Esophagus muscularis mucosa (tissue), 4 donors: ENCODE measurements around the gene ELAPOR1. TPM values are rescaled to one million over a fixed set of nuclear protein-coding genes. Genes with fewer than 3 reads are reported as not detected.

ENCODE experiments used
- DNase-seq: peaks from one replicate; pipeline ENCODE4 v3.0.0-alpha.2; 2017; ENCODE audit errors: extremely low spot score
- H3K27ac ChIP-seq, 4 donors: fragments of 200-600 bp; sonication (generic); replicated peaks in 1 of 4; 1 replicate in 3 of 4; 2 replicates in 1 of 4; pipeline ENCODE4 v1.5.1; 2016 to 2019; ENCODE audit warnings: mild to moderate bottlenecking in 1 of 4
- H3K27me3 ChIP-seq, 4 donors: fragments of 200-600 bp; sonication (generic); one replicate each; pipeline versions ENCODE4 v1.5.1 to v1.6.0; 2016 to 2019
- H3K36me3 ChIP-seq, 4 donors: fragments of 200-600 bp; sonication (generic); one replicate each; pipeline ENCODE4 v1.5.1; 2016 to 2019
- H3K4me1 ChIP-seq, 4 donors: fragments of 200-600 bp; sonication (generic); one replicate each; pipeline ENCODE4 v1.5.1; 2016 to 2019
- H3K4me3 ChIP-seq, 4 donors: fragments of 200-600 bp; sonication (generic); 1 replicate in 2 of 4; 2 replicates in 2 of 4; pipeline ENCODE4 v1.5.1; 2016 to 2019; ENCODE audit warnings: mild to moderate bottlenecking in 4 of 4, moderate library complexity in 1 of 4
- H3K9me3 ChIP-seq, 4 donors: fragments of 200-600 bp; sonication (generic); 1 replicate in 3 of 4; 2 replicates in 1 of 4; pipeline ENCODE4 v1.5.1; 2016 to 2019
- CTCF ChIP-seq, 3 experiments: fragments of 200-600 bp in 2 of 3; fragments of 450-650 bp in 1 of 3; sonication (generic) in 2 of 3; IDR thresholded peaks; one replicate each; pipeline ENCODE4 v1.5.1; 2017 to 2019; ENCODE audit warnings: antibody characterized with exemption in 3 of 3, mild to moderate bottlenecking in 2 of 3, moderate library complexity in 1 of 3
- EP300 ChIP-seq: sonication (generic); formaldehyde crosslinking; IDR thresholded peaks from one replicate; pipeline ENCODE4 v1.6.1; 2017; ENCODE audit warnings: antibody characterized with exemption
- POLR2A ChIP-seq: fragments of 450-650 bp; IDR thresholded peaks from one replicate; pipeline ENCODE4 v1.6.1; 2017; ENCODE audit warnings: antibody characterized with exemption, moderate library complexity, mild to moderate bottlenecking, low read depth
- POLR2AphosphoS5 ChIP-seq, 2 donors: sonication (generic); formaldehyde crosslinking; IDR thresholded peaks; one replicate each; pipeline ENCODE4 v1.6.1; 2017; ENCODE audit warnings: antibody characterized with exemption in 2 of 2
- WGBS: methylation state at CpG from one replicate; pipeline ENCODE4 v1.1.5; 2018; 5-methylcytosine and 5-hydroxymethylcytosine counted together
- intact Hi-C: fragments of 100-400 bp; cut with DNase I; formaldehyde crosslinking; loops from one replicate; pipeline ENCODE4 v1.15.1; 2023
- total RNA-seq, 4 donors: library from RNA; depleted of rRNA; stranded (reverse); fragments of >200 nt; gene quantifications; one replicate each; pipeline versions ENCODE4 v1.1.0 to v1.2.1, GENCODE V29; 2016

Gene ELAPOR1
- total RNA-seq, 4 donors from 2014 or later, result 0.34 to 0.83 (median 0.52) TPM; not detected in 1

DNA sequence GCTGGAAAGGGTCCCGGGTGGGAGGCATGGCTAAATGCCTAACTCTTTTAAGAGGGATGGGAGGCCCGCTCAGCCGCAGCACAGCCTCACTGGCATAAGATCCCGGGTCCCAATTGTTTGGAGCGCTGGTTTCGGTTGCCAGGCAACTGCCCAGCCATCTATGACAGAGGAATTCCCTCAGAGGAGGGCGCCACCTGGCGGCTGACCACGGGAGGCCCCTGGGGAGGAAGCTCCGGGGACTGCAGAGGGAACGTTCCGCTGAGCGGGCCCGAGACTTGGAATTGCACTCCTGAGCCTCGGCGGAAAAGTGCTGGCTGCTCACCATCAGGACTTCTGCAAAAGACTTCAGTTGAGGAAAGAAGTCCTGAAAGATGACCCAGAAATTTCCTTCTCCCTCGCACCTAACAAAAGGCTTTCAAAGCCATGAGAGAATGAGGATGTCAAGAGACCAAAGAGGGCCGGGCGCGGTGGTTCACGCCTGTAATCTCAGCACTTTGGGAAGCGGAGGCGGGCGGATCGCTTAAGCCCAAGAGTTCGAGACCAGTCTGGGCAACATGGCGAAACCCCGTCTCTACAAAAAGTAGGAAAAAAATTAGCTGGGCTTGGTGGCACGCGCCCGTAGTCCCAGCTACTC lies 1.1 kb upstream of the ELAPOR1 start:
- DNase-seq, result peak; percentile 96

GRCh38 chr1:109114342-109114674 lies 393 bp downstream of the ELAPOR1 start:
- intact Hi-C loops, result loop anchor here (5.0 kb wide), 1 partner anchor 152 kb away; the partner anchor contains the start of gene CLCC1
- H3K4me3 ChIP-seq, result peak overlapping the region; percentile 46 to 60 (median 46)

More for the DNA sequence above, 1.1 kb upstream of the ELAPOR1 start:
- TF ChIP-seq POLR2AphosphoS5 (IDR thresholded peaks at IDR 0.05) (peak; percentile 48 to 76), CTCF (IDR thresholded peaks at IDR 0.05) (peak in 2 of 3 experiments; percentile 88 to 96), EP300 (no peak), POLR2A (no peak)
- intact Hi-C loops, result loop anchor here (5.0 kb wide), 1 partner anchor 150 kb away; the partner anchor contains the start of gene CLCC1
- no peaks in the 10 kb centered on the region for H3K9me3 ChIP-seq
- H3K27ac ChIP-seq, result peak overlapping the region in 2 of 4 donors; percentile 40 to 63
- H3K4me3 ChIP-seq, result peak overlapping the region; percentile 46 to 60 (median 46)
- WGBS, result 28% methylated on average over 21 of the region's 31 CpGs
- H3K27me3 ChIP-seq, result peaks cover 0 to 40% (median 13%) of the 10 kb centered on the region in 4 donors
- no peaks in the 10 kb centered on the region for H3K36me3 ChIP-seq
- peaks cover 12 to 27% (median 25%) of the 10 kb centered on the region in 4 donors for H3K4me1 ChIP-seq

DNA sequence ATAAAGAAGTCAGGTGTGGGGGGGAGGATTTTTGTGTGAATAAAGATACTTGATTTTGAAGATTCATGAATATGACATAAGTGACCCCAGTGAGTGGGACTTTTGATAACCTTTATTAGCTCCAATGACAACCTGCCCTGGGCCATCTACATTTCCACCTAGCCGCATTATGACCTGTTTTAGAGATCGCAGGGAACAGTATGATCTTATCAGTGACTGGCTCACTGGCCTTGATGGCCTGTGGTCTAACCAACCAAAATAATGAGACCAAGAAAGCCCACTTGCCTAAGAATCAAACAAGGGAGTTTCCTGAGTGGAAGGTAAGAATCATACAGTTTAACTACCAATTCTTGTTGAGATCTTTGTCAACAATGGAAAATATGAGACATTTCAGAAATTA lies 1.8 kb downstream of the ELAPOR1 start:
- H3K36me3 ChIP-seq, result no peaks in the 10 kb centered on the region
- H3K4me1 ChIP-seq, result peaks cover 12 to 27% (median 25%) of the 10 kb centered on the region in 4 donors
- intact Hi-C loops, result no loop called here
- H3K9me3 ChIP-seq, result no peaks in the 10 kb centered on the region
- H3K27me3 ChIP-seq, result peaks cover 0 to 44% (median 13%) of the 10 kb centered on the region in 4 donors
- WGBS, result 94% methylated on average over 2 of the region's 2 CpGs
- TF ChIP-seq POLR2A, result no peak
- TF ChIP-seq POLR2AphosphoS5 (IDR thresholded peaks at IDR 0.05), result no peak
- H3K27ac ChIP-seq, result no peak overlapping the region
- no peak overlapping the region for H3K4me3 ChIP-seq
- no peak for DNase-seq

More at GRCh38 chr1:109114342-109114674, 393 bp downstream of the ELAPOR1 start:
- 14% methylated on average over 9 of the region's 12 CpGs for WGBS
- no peak overlapping the region for H3K27ac ChIP-seq
- no peak for DNase-seq
- peaks cover 12 to 27% (median 25%) of the 10 kb centered on the region in 4 donors for H3K4me1 ChIP-seq
- peaks cover 0 to 44% (median 13%) of the 10 kb centered on the region in 4 donors for H3K27me3 ChIP-seq
- H3K36me3 ChIP-seq, result no peaks in the 10 kb centered on the region
- H3K9me3 ChIP-seq, result no peaks in the 10 kb centered on the region
- TF ChIP-seq CTCF (IDR thresholded peaks at IDR 0.05) (no peak), POLR2AphosphoS5 (IDR thresholded peaks at IDR 0.05) (no peak), EP300 (no peak), POLR2A (no peak)

GRCh38 chr1:109116286-109116685 lies 2.4 kb downstream of the ELAPOR1 start:
- Histone ChIP-seq H3K27me3 (peaks cover 0 to 44% (median 13%) of the 10 kb centered on the region in 4 donors), H3K27ac (no peak overlapping the region), H3K36me3 (no peaks in the 10 kb centered on the region), H3K4me3 (no peak overlapping the region), H3K4me1 (peaks cover 12 to 27% (median 25%) of the 10 kb centered on the region in 4 donors), H3K9me3 (no peaks in the 10 kb centered on the region)
- no peak for TF ChIP-seq EP300
- TF ChIP-seq POLR2AphosphoS5 (IDR thresholded peaks at IDR 0.05), result no peak
- TF ChIP-seq CTCF (IDR thresholded peaks at IDR 0.05), result no peak
- no peak for TF ChIP-seq POLR2A
- WGBS, result 100% methylated on average over 1 of the region's 1 CpG
- DNase-seq, result no peak
- intact Hi-C loops, result no loop called here

DNA sequence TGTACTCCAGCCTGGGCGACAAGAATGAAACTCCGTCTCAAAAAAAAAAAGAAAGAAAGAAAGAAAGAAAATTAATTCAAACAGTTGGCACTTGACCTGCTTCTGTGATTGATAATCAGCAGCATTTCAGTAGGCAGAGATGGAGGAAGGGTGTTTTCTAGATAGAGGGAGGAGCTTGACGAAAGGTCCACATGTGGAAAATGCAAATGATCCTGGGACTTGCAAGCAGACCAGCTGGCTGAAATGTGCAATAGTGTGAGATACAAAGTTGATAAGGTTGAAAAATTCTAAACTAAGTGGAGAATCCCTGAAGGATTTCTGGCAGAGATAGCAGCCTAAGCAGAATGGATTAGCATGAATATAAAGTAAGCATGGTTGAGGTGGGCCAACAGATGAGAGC lies 4.2 kb downstream of the ELAPOR1 start:
- intact Hi-C loops, result no loop called here
- H3K9me3 ChIP-seq, result no peaks in the 10 kb centered on the region
- no peaks in the 10 kb centered on the region for H3K36me3 ChIP-seq
- 85% methylated on average over 3 of the region's 3 CpGs for WGBS
- no peak for DNase-seq
- H3K27me3 ChIP-seq, result peaks cover 0 to 44% (median 13%) of the 10 kb centered on the region in 4 donors
- TF ChIP-seq POLR2AphosphoS5 (IDR thresholded peaks at IDR 0.05) (no peak), EP300 (no peak), CTCF (IDR thresholded peaks at IDR 0.05) (no peak), POLR2A (no peak)
- H3K4me3 ChIP-seq, result no peak overlapping the region
- peaks cover 12 to 14% (median 13%) of the 10 kb centered on the region in 4 donors for H3K4me1 ChIP-seq
- H3K27ac ChIP-seq, result no peak overlapping the region
